ENCODE measurements around the gene VPS37B.

The VPS37B gene

GRCh38 chr12:122850695-122851350, 45.1 kb downstream of the VPS37B start:
- DNase-seq: no peak

DNA sequence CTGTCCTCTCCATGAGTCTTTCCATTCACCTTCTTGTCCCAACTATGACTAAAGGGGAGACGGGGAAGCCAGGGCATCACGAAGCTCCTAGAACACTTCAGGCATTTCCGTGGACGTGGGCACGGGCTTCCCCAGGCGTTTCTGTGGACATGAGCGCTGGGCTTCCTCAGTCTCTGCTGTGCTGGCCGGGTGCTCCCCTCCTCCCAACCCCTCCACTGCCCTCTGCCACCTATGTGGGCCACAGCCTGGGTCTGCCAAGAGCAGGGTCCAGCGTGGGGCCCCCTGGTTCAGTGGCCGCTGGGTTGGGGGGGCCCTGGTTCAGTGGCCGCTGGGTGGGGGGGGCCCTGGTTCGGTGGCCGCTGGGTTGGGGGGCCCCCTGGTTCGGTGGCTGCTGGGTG, 45.9 kb downstream of the VPS37B start:
- no peak for DNase-seq

GRCh38 chr12:122849352-122850047, 46.4 kb downstream of the VPS37B start:
- DNase-seq: no peak

GRCh38 chr12:122848471-122849351, 47.2 kb downstream of the VPS37B start:
- no peak for DNase-seq

GRCh38 chr12:122847921-122848421, 48.0 kb downstream of the VPS37B start:
- no peak for DNase-seq

GRCh38 chr12:122847516-122847836, 48.4 kb downstream of the VPS37B start:
- DNase-seq: no peak

DNA sequence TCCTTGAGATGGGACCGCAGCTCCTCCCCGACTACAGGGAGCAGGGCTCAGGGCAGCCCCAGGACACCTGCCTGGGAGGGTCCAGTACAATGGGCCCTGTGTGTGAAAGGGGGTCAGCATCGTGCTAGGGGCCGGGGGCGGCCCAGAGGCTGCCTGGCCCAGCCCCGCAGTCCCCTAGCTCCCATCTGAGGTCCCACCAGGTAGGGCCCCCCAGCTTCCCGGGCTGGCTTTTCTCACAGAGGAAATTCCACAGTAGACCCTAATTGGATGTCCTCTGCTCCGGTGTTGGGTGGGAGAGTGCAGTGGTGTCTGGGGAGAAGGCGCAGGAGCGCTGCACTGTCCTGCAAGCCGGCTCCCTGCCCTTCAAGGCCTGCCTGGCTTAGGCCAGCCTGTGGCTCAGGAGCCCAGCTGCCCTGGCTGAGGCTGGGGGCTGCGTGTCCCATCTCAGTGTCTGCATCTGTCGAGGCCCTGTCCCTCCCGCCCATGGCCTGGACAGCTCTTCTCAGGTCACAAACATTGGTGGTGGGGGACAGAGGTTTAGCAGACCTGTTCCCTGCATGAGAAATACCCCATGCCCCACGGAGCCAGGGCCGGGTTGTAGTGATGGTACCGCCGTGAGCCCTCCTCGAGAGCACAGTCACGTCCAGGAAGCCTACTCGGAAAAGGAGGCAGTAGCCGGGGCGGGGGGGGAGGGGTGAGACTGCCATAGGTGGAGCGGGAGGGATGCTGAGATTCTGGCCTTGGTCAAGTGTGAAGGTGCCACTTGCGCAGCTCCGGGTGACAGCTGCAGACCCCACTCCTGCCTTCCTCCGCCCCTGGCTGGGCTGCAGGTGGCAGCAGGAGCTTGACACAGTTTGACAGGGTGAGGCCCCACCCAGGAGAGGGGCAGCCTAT, 49.1 kb downstream of the VPS37B start:
- no peak for DNase-seq

DNA sequence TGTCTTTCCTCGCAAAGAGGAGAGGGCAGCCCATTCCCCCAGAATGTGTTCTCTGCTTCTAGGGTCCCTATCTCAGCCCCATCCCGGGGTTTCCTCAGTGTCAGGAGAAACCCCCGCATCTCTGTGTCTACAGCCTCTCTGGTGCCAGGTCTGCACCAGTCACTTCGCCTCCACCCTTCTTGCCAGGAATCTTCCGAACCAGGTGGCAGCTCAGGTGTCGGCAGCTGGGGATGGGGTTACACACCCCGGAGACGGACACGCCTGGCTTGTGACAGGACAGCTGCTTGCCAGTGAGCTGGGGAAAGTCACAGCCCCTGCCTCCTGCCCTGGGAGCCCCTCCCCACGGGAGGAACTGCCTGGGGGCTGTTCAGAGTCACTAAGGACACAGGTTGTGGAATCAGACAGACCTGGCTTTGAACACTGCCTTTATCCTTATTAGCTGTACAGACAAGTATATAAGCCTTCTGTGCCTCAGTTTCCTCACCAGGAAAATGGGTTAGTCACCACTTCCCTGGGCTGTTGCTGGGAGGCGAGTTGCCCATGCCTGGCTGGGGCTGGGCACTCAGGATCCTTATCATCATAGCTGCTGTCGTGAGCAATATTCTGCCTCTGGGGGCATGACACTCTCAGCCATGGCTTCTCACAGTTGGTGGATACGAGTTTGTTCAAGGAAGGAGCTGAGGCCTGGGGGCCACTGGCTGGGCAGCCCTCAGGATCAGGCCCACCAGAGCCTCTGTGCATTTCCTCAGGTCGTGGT, 49.9 kb downstream of the VPS37B start:
- no peak for DNase-seq

- no peak for DNase-seq
These were observed 50.7 kb downstream of the VPS37B start for GRCh38 chr12:122845041-122845864.

DNA sequence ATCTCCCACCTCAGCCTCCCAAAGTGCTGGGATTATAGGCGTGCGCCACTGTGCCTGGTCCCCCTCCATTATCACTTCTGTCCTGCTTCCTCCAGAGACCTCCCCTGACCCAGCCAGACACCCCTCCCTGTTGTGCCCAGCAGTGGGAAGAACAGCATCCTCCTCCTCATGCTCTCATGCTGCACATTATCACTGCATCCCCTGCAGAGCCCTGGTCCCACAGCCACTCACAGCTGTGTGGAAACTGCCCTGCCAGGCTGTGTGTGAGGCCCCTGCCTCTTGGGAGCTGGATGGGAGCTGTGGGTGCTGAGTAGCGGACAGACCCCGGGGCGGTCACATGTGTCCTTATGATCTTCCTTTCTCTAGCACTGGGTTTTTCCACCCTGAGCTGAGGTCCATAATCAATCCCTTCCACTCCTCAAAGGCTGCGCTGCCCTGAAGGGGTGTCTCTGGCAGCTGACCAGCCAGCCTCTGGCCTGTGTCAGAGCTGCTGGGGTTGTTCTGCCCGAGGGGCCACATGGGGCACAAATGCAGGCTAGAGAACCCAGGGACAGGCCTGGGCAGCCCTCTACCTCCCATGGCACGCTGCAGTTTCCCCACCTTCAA, 51.5 kb downstream of the VPS37B start:
- DNase-seq: no peak

DNA sequence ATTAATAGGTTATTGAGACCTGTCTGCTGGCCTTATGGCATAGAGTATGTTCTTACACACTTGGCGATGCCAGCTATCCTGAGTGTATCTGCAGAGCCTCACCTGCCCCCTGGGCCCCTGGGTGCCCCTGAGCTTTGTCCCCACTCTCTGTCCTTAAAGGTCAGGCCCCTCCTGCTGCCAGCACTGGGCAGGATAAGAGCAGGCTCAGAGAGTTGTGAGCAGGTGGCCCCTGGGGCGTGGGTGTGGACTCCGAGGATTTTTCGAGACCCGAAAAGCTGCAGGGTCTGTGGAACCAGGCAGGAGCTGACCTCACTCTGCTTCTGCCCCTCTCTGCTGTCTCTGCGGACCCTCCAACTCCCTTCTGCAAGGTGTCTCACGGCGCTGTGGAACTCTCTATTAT, 52.5 kb downstream of the VPS37B start:
- DNase-seq: no peak

DNA sequence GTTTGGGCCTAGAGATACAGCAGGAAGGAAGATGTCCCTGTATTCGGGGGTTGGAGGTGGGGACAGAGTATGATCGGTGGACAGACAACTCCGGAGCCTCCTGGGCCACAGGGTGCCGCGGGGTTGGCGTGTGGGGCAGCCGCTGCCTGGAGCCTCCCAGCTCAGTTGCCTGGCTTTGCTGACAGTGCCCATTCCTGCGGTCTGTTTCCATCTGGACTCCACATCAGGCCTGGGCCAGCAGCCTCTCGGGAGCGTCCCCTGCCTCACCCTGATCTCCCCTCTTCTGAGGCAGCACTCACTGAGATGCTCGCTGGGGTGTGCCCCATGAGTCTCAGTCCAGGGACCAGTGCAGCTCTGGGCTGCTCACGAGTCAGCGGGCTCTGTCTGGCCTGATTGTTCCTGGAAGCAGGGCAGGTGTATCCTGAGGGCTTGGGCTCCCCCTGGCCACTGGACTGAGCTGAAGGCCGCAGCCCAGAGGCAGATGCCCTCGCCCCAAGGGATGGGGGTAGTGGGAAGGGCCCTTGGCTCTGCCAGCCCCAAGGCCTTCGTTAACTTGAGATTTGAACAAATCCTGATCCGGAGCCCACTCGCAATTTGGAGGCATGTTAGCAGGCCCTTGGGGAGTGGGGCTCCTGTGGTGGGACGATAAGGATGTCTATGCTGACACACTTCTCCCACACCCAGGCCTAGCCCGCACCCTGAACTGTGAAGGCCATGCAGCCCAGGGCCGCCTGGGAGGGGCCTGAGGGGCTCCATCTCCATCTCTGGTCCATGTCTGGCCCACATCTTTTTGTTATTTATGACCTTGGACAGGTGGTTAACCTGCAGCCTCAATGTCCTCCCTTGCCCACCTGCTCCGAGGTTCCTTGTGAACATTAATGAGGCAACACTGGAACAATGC, 53.2 kb downstream of the VPS37B start:
- DNase-seq: no peak

- DNase-seq: peak; percentile 33
These were observed 54.2 kb downstream of the VPS37B start for GRCh38 chr12:122841544-122842321.

- DNase-seq: no peak
These were observed 55.1 kb downstream of the VPS37B start for GRCh38 chr12:122840580-122841513.

GRCh38 chr12:122839907-122840554, 55.9 kb downstream of the VPS37B start:
- DNase-seq: no peak

DNA sequence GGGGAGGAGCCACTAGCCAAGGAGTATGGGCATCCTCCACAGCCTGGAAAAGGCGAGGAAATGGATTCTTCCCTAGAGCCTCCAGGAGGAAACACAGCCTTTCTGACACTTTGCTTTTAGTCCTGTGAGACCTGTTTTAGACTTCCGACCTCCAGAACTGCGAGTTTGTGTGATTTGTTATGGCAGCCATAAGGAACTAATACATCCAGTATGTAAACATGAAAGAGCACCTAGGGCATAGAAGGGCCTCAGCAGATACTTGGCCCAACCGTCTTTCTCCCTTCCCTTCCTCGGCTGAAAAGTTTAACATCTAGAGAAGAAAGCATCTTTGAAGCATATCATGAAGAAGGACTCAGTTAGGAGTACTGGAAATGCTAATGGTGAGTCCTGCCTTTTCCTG, 57.1 kb downstream of the VPS37B start:
- DNase-seq: no peak
